H7 (cell line): ENCODE results near the gene NGF. TPM values are rescaled to one million over a fixed set of nuclear protein-coding genes. Genes with fewer than 3 reads are reported as not detected.

Experiments
- DNase-seq: peaks from one replicate; pipeline ENCODE4 v3.0.0; 2012
- H3K27me3 ChIP-seq: 2 replicates; pipeline ENCODE4 v1.6.0; 2011; ENCODE audit warnings: mild to moderate bottlenecking, low read length; ENCODE audit not compliant: control insufficient read depth, insufficient read depth
- H3K36me3 ChIP-seq: replicated peaks from 2 replicates; pipeline ENCODE4 v1.5.1; 2011; ENCODE audit warnings: low read length; ENCODE audit not compliant: control insufficient read depth, insufficient read depth
- H3K4me3 ChIP-seq: 2 replicates; pipeline ENCODE4 v1.5.1; 2011; ENCODE audit warnings: low read depth, mild to moderate bottlenecking, control low read depth, low read length, moderate library complexity; ENCODE audit not compliant: insufficient read depth
- total RNA-seq: library from RNA; depleted of rRNA; stranded (reverse); fragments of >200 nt; shearing (Covaris generic); gene quantifications from 2 replicates; pipeline ENCODE4 v1.2.3, GENCODE V29; 2014

The NGF gene
- total RNA-seq, 1 experiment from 2014 or later = 0.14 TPM

DNA sequence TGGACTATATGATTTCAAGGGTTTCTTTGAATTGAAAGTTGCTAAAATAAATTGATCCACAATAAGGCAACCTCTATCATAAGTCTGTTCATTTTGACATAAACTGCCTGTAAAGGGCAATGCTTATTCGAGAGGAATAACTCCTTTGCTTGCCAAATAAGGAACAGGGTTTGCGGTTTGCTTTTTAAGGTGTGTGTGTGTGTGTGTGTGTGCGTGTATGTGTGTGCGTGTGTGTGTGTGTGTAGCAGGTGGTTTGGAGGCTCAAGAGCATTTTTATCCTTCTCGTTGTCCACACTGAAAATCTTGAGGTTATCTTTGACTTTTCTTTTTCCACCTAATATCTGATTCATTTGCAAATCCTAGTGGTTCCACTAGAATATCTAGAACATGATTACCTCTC, 13.1 kb upstream of the NGF start:
- no peak for DNase-seq
- Histone ChIP-seq H3K27me3 (no peaks in the 10 kb centered on the region; the same call in 1 of the 2 replicates), H3K36me3 (no peaks in the 10 kb centered on the region), H3K4me3 (no peak overlapping the region)

DNA sequence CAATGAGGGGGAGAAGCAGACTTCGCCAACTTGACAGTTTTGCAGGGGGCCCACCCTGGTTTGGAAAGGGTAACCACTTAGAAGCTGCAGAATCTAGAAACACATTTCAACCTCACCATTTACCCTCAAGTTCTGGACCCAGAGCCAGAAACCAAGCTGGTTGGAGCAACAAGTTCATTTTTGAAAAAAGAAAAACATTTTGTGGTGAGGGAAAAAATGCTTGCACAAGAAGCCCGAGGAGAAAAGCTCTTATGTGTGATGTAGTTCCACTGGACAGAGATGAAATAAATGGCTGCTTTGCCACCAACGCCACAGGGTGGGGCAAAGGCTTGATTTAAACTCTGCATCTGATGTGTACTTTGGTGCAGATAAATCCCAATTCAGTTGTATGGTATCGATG, 10.6 kb upstream of the NGF start:
- Histone ChIP-seq H3K36me3 (no peaks in the 10 kb centered on the region), H3K4me3 (no peak overlapping the region), H3K27me3 (no peaks in the 10 kb centered on the region; the same call in 1 of the 2 replicates)
- DNase-seq = no peak

- H3K4me3 ChIP-seq = no peak overlapping the region
- H3K27me3 ChIP-seq = no peaks in the 10 kb centered on the region; the same call in 1 of the 2 replicates
- no peak for DNase-seq
- H3K36me3 ChIP-seq = no peaks in the 10 kb centered on the region
Measured at GRCh38 chr1:115347282-115347681, 9.2 kb upstream of the NGF start.

GRCh38 chr1:115343200-115343737, 5.2 kb upstream of the NGF start:
- no peak overlapping the region for H3K4me3 ChIP-seq
- H3K36me3 ChIP-seq = no peaks in the 10 kb centered on the region
- peaks cover 29% of the 10 kb centered on the region for H3K27me3 ChIP-seq
- no peak for DNase-seq

DNA sequence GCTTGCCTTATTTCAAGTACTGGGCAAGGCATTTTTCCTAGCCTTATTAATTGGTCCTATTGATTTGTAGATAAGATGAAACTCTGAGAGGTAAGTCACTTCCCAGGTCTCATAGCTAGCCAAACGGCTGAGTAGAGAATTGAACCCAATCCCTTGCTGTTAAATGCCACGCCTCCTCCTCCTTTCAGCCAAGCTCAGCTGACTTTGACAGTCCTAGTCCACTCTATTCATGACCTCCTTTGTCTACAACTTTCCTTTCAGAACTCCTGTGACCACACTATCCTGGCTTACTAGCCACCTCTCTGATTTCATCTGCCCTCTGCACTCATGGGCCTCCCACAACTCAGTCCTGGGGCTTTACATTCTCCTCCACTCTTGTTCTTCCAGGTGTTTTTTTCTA, 3.9 kb upstream of the NGF start:
- H3K4me3 ChIP-seq = no peak overlapping the region
- peaks cover 42% of the 10 kb centered on the region for H3K27me3 ChIP-seq
- no peak for DNase-seq
- H3K36me3 ChIP-seq = no peaks in the 10 kb centered on the region

- DNase-seq = no peak
- H3K27me3 ChIP-seq = peaks cover 53% of the 10 kb centered on the region
- no peak overlapping the region for H3K4me3 ChIP-seq
- H3K36me3 ChIP-seq = no peaks in the 10 kb centered on the region
Measured at GRCh38 chr1:115340879-115341278, 2.8 kb upstream of the NGF start.

DNA sequence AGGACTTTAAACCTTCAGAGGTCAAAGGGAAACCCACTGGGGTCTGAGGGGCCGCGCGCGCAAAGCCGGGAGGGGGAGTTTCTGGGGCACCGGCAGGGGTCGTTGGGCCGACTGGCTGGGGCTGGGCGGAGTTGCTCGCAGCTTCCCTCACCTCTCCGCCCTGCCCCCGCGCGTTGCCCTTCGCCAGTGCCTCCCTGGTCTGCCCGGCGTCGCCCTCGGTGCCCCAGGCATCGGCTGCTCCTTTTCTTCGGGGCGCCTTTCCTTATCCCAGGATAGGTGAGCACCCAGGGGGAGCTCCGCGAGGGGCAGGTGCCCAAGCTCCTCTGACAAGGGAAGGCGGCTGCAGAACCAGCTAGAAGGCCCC, 390 bp upstream of the NGF start:
- Histone ChIP-seq H3K4me3 (peak overlapping the region; percentile 64), H3K36me3 (no peaks in the 10 kb centered on the region), H3K27me3 (peaks cover 59% of the 10 kb centered on the region)
- peak; percentile 90 for DNase-seq

- Histone ChIP-seq H3K36me3 (no peaks in the 10 kb centered on the region), H3K27me3 (peaks cover 59% of the 10 kb centered on the region), H3K4me3 (peak overlapping the region; percentile 64)
- DNase-seq = no peak
Measured at GRCh38 chr1:115337276-115337632, 795 bp downstream of the NGF start.

- DNase-seq = no peak
- no peak overlapping the region for H3K4me3 ChIP-seq
- H3K27me3 ChIP-seq = peaks cover 59% of the 10 kb centered on the region
- H3K36me3 ChIP-seq = no peaks in the 10 kb centered on the region
Measured at GRCh38 chr1:115336741-115337140, 1.3 kb downstream of the NGF start.

DNA sequence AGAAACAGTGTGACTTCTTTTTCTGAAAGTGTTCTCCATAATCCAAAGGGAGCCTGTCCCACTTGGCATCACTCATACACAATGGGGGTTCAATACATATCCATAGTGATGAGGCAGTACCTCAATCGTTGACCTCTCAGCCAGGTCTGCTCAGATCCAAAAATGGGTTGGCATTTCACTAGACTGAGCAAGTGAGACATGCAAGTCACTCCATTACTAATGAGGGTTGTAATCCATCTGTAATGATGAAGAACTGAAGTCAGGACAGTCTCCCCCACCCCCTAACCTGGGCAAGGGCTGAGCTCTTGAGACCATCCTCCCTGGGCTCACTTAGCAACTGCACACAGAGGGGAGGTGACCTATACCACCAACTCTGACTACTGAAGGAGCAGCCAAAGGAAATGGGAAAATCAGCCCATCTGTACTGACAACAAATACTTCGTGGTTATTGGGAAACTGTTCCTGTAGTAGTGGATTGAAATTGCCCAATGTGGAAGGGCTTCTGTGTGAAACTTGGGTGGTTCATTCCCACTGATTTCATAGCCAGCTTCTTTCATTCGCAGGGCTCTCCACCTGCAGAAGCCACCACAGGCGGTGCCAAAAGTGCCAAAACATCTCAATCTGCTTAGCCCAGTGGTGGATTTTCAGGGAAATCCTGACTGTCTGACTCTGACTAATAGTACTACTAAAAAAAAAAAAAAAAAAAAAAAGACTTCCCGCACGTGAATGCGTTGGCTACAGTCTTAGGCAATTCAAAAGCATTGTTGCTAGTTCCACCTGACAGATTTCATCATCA, 5.0 kb downstream of the NGF start:
- peaks cover 27% of the 10 kb centered on the region for H3K27me3 ChIP-seq
- no peak for DNase-seq
- no peak overlapping the region for H3K4me3 ChIP-seq
- H3K36me3 ChIP-seq = no peaks in the 10 kb centered on the region

DNA sequence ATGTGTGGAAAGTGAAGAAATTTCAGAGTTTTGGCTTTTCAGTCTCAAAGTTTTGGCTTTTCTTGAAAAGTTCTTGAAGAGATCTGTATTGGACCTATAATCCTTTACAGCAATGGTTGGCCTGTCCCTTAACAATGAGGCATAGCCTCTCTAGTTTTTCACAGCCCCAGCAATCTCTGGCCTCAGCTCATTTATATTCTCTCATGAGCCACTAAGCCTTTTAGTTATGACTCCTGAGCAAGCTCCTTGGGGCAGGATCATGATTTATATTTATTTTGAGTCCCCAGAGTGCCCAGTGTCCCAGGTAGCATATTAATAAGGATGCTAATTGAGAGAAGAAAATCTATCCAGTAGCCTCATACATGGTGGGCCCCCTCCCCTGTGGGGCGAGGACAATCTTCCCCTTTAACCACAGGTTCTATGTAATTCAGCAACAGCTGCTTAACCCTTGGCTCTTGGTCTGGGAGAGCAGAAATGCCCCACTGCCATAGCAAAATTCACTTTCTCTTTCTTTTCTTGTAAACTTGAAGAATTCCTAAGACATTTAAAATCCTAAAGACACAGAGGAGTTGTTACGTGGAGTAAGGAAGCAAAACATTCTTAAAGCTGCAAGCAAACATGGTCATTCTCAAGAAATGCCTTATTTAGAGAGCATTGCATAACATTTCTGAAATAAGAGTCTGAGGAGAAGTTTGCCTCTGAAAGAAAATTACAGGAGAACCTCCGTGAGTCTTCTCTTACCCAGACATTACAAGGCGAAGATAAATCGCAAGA, 6.3 kb downstream of the NGF start:
- H3K36me3 ChIP-seq = no peaks in the 10 kb centered on the region
- peaks cover 15% of the 10 kb centered on the region for H3K27me3 ChIP-seq
- no peak for DNase-seq
- H3K4me3 ChIP-seq = no peak overlapping the region

- no peaks in the 10 kb centered on the region for H3K36me3 ChIP-seq
- no peak overlapping the region for H3K4me3 ChIP-seq
- H3K27me3 ChIP-seq = peaks cover 4% of the 10 kb centered on the region; the same call in 1 of the 2 replicates
- DNase-seq = no peak
Measured at GRCh38 chr1:115330480-115331013, 7.5 kb downstream of the NGF start.

DNA sequence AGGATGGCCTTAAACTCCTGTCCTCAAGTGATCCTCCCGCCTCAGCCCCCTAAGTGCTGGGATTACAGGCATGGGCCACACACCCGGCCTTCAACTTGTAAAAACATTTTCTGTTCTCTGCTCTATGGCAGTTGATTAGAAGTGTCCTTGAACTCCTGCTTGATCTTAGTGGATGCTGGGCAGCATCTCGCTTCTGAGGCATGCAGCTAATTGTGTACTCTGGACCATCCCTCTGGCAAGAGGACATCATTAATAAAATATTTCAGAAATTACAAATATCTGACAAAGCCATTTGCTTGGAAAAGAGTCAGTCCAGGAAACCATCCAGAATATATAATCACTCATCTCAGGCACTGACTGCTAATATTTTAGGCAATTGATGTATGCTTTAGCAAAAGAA, 8.1 kb downstream of the NGF start:
- Histone ChIP-seq H3K27me3 (peaks cover 2% of the 10 kb centered on the region; the same call in 1 of the 2 replicates), H3K36me3 (no peaks in the 10 kb centered on the region), H3K4me3 (no peak overlapping the region)
- no peak for DNase-seq

GRCh38 chr1:115327270-115327669, 10.8 kb downstream of the NGF start:
- Histone ChIP-seq H3K4me3 (no peak overlapping the region), H3K27me3 (no peaks in the 10 kb centered on the region), H3K36me3 (no peaks in the 10 kb centered on the region)
- no peak for DNase-seq

- H3K36me3 ChIP-seq = no peaks in the 10 kb centered on the region
- H3K4me3 ChIP-seq = no peak overlapping the region
- DNase-seq = no peak
- H3K27me3 ChIP-seq = no peaks in the 10 kb centered on the region
Measured at GRCh38 chr1:115326419-115326818, 11.6 kb downstream of the NGF start.
